ENCODE results near the gene COL19A1.

Gene COL19A1

DNA sequence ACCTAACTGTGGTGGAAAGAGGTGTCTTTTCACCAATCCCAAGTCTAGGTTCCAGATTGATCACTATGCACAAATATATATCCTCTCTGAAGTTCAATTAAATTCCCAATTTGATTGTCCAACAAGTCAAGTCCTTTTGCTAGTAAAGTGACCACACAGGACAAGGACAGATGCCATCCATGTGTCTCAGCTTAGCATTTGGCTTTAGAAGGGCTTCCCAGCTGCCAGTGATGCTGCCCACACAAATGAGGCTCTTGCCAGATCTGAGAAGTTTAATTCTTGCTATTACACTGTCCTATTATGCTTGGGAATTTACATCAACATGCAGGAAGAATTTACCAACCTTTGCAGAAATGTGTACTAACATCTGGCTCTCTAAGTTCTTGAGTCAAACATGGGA is 328.1 kb downstream of the COL19A1 start:
- Histone ChIP-seq H3K27ac (ENCODE audit: low read depth, low read length) (no peak overlapping the region), H3K36me3 (ENCODE audit: control insufficient read depth in 1 of 2, insufficient read depth in 2 of 2, low read length in 2 of 2) (no peaks in the 10 kb centered on the region), H3K4me1 (ENCODE audit: control insufficient read depth in 1 of 2, insufficient read depth in 2 of 2, low read length in 2 of 2) (no peaks in the 10 kb centered on the region), H3K27me3 (ENCODE audit: control insufficient read depth in 1 of 2, insufficient read depth in 2 of 2, low read length in 2 of 2) (peaks cover 3 to 4% of the 10 kb centered on the region in 2 donors), H3K4me3 (ENCODE audit: low read depth in 1 of 2, low read length in 2 of 2) (no peak overlapping the region), H3K9ac (ENCODE audit: low read depth in 1 of 2, low read length in 2 of 2) (no peak overlapping the region), H3K9me3 (ENCODE audit: control insufficient read depth in 1 of 2, low read length in 2 of 2) (no peaks in the 10 kb centered on the region)

DNA sequence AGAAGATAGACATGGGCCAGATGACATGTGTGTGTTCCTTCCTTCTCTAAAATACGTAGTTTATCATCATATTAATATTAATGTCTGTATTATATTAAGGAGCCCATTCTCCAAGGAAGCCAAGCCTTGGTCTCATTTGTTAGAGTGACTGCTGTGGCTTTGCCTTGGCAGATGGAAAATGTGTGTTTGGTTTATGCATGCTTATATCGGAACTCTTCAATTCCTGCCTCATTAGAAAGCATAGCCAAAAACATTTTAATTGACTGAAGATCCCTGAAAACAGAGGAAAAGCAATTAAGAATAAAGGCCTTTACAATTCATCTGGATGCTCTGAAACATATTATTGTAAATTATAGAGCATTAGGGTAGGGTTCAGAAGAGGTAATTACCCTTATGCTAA is 330.2 kb downstream of the COL19A1 start:
- H3K4me3 ChIP-seq (ENCODE audit: low read depth in 1 of 2, low read length in 2 of 2) = no peak overlapping the region
- peaks cover 3 to 4% of the 10 kb centered on the region in 2 donors for H3K27me3 ChIP-seq (ENCODE audit: control insufficient read depth in 1 of 2, insufficient read depth in 2 of 2, low read length in 2 of 2)
- H3K27ac ChIP-seq (ENCODE audit: low read depth, low read length) = no peak overlapping the region
- H3K9ac ChIP-seq (ENCODE audit: low read depth in 1 of 2, low read length in 2 of 2) = no peak overlapping the region
- no peaks in the 10 kb centered on the region for H3K4me1 ChIP-seq (ENCODE audit: control insufficient read depth in 1 of 2, insufficient read depth in 2 of 2, low read length in 2 of 2)
- no peaks in the 10 kb centered on the region for H3K9me3 ChIP-seq (ENCODE audit: control insufficient read depth in 1 of 2, low read length in 2 of 2)
- H3K36me3 ChIP-seq (ENCODE audit: control insufficient read depth in 1 of 2, insufficient read depth in 2 of 2, low read length in 2 of 2) = no peaks in the 10 kb centered on the region

DNA sequence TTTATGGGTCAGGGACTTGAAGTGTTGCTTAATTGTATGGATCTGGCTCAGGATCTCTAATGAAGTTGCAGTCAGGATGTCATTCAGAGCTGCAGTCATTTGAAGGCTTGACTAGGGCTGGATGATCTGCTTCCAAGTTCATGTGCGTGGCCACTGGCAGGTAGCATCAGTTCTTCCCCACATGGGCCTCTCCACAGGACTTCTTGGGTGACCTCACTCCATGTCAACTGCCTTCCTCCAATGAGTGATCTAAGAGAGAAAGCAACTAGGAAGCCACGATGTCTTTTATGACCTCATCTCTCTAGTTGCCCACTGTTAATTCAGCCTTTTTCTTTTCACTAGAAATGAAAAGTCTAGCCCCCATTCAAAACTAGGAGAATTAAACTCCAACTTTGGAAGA is 332.4 kb downstream of the COL19A1 start:
- Histone ChIP-seq H3K27ac (ENCODE audit: low read depth, low read length) (no peak overlapping the region), H3K4me3 (ENCODE audit: low read depth in 1 of 2, low read length in 2 of 2) (no peak overlapping the region), H3K9ac (ENCODE audit: low read depth in 1 of 2, low read length in 2 of 2) (no peak overlapping the region)

DNA sequence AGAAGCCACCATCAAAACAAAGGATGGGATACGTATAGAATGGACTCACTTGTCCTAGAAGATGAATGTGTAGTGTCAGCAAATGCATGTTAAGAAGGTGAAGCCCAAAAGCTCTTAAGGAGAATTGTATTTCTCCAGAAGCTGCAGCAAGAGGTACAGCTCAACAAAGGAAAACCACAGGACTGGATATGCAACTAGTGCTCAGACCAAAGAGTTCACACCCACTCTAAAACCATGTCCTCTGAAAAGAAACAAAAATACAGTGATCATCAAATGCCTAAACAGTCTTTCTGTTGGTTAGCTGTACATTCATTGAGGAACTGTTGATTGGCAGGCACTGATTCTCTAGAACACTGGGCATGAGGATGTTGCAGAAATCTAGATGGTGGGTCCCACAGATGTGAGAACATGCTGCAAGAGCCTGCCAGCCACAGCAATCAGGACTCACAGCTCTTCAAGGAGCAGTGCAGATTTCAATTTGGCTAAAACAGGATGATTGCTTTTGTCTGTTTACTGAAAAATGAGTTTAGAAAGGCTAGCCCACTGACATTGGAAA is 342.0 kb downstream of the COL19A1 start:
- Histone ChIP-seq H3K27me3 (ENCODE audit: control insufficient read depth in 1 of 2, insufficient read depth in 2 of 2, low read length in 2 of 2) (peaks cover 0 to 18% of the 10 kb centered on the region in 2 donors), H3K36me3 (ENCODE audit: control insufficient read depth in 1 of 2, insufficient read depth in 2 of 2, low read length in 2 of 2) (no peaks in the 10 kb centered on the region), H3K4me3 (ENCODE audit: low read depth in 1 of 2, low read length in 2 of 2) (no peak overlapping the region), H3K27ac (ENCODE audit: low read depth, low read length) (no peak overlapping the region), H3K9me3 (ENCODE audit: control insufficient read depth in 1 of 2, low read length in 2 of 2) (no peaks in the 10 kb centered on the region), H3K9ac (ENCODE audit: low read depth in 1 of 2, low read length in 2 of 2) (no peak overlapping the region), H3K4me1 (ENCODE audit: control insufficient read depth in 1 of 2, insufficient read depth in 2 of 2, low read length in 2 of 2) (peaks cover 0 to 5% of the 10 kb centered on the region in 2 donors)

More for the DNA sequence above, 332.4 kb downstream of the COL19A1 start:
- Histone ChIP-seq H3K4me1 (ENCODE audit: control insufficient read depth in 1 of 2, insufficient read depth in 2 of 2, low read length in 2 of 2) (no peaks in the 10 kb centered on the region), H3K9me3 (ENCODE audit: control insufficient read depth in 1 of 2, low read length in 2 of 2) (no peaks in the 10 kb centered on the region), H3K27me3 (ENCODE audit: control insufficient read depth in 1 of 2, insufficient read depth in 2 of 2, low read length in 2 of 2) (peaks cover 8 to 12% of the 10 kb centered on the region in 2 donors), H3K36me3 (ENCODE audit: control insufficient read depth in 1 of 2, insufficient read depth in 2 of 2, low read length in 2 of 2) (no peaks in the 10 kb centered on the region)

DNA sequence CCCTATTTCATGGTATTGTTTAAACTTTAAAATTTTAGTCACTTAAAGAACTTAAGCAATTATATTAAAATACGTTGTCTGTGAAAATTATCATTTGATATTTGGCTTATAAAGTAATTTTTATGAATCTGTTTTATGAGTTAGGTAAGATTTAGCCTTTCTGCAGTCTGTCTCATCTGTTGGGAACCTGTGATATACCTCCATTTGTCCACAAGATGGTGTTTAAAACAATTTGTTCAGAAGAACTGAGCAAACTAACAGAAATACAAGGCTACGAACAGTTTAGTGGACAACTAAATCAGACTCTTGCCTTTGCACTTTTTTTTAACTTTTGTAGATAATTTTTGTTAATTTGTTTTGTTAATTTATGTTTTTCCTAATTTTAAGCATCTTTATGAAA is 344.1 kb downstream of the COL19A1 start:
- Histone ChIP-seq H3K4me3 (ENCODE audit: low read depth in 1 of 2, low read length in 2 of 2) (no peak overlapping the region), H3K36me3 (ENCODE audit: control insufficient read depth in 1 of 2, insufficient read depth in 2 of 2, low read length in 2 of 2) (no peaks in the 10 kb centered on the region), H3K9ac (ENCODE audit: low read depth in 1 of 2, low read length in 2 of 2) (no peak overlapping the region), H3K27me3 (ENCODE audit: control insufficient read depth in 1 of 2, insufficient read depth in 2 of 2, low read length in 2 of 2) (peaks cover 3 to 23% of the 10 kb centered on the region in 2 donors), H3K4me1 (ENCODE audit: control insufficient read depth in 1 of 2, insufficient read depth in 2 of 2, low read length in 2 of 2) (peaks cover 0 to under 1% of the 10 kb centered on the region in 2 donors), H3K9me3 (ENCODE audit: control insufficient read depth in 1 of 2, low read length in 2 of 2) (no peaks in the 10 kb centered on the region), H3K27ac (ENCODE audit: low read depth, low read length) (no peak overlapping the region)

DNA sequence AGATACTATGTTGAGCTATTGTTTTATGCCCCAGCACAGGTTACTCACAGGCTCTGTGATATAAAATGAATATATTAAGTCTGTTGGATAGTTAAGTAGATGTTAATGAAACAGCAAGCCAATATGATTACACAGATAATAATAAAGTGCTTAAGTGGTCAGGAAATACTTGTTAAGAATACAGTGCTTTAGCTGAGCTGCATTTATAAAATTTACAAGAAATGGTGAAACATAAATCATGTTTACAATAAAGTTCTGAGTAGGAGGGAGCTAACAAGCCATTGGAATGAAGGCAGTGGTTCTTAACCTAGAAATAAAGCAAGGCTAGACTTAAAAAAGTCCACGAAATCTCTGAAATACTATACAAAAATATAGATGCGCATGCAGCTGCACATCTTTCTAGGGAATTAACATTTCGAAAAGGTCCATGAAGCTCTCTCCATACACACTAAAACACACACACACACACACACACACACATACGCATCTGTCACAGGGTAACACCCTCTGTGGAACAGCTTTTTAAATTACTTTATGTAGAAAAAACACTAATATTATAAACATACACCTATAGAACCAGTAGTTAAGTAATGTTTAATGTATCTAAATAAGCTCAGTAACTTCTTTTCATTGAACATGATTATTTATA is 349.2 kb downstream of the COL19A1 start:
- H3K27ac ChIP-seq (ENCODE audit: low read depth, low read length) = no peak overlapping the region
- no peaks in the 10 kb centered on the region for H3K9me3 ChIP-seq (ENCODE audit: control insufficient read depth in 1 of 2, low read length in 2 of 2)
- H3K36me3 ChIP-seq (ENCODE audit: control insufficient read depth in 1 of 2, insufficient read depth in 2 of 2, low read length in 2 of 2) = no peaks in the 10 kb centered on the region
- H3K4me3 ChIP-seq (ENCODE audit: low read depth in 1 of 2, low read length in 2 of 2) = no peak overlapping the region
- no peak overlapping the region for H3K9ac ChIP-seq (ENCODE audit: low read depth in 1 of 2, low read length in 2 of 2)
- H3K4me1 ChIP-seq (ENCODE audit: control insufficient read depth in 1 of 2, insufficient read depth in 2 of 2, low read length in 2 of 2) = peaks cover 0 to 5% of the 10 kb centered on the region in 2 donors
- H3K27me3 ChIP-seq (ENCODE audit: control insufficient read depth in 1 of 2, insufficient read depth in 2 of 2, low read length in 2 of 2) = peaks cover 3 to 19% of the 10 kb centered on the region in 2 donors

DNA sequence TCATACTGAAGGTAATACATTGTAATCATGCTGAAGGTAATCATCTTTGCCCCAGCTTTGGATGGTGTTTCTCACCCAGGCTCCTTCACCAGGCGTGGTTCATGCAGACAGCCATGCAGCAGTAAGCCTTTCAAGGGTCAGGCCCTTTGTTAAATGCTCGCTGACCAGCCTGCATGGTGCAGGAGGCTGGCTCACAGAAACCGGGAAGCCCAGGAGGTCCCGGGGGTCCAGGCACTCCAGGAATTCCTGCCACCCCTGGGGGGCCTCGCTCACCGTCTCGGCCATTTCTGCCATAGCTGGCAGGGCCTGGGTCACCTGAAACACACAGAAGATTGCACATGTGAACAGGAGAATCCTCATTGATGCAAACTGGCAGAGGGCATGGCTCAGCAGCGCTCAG is 350.4 kb downstream of the COL19A1 start:
- peaks cover 4 to 11% of the 10 kb centered on the region in 2 donors for H3K4me1 ChIP-seq (ENCODE audit: control insufficient read depth in 1 of 2, insufficient read depth in 2 of 2, low read length in 2 of 2)
- H3K9me3 ChIP-seq (ENCODE audit: control insufficient read depth in 1 of 2, low read length in 2 of 2) = no peaks in the 10 kb centered on the region
- H3K4me3 ChIP-seq (ENCODE audit: low read depth in 1 of 2, low read length in 2 of 2) = no peak overlapping the region
- H3K36me3 ChIP-seq (ENCODE audit: control insufficient read depth in 1 of 2, insufficient read depth in 2 of 2, low read length in 2 of 2) = no peaks in the 10 kb centered on the region
- peaks cover 3 to 13% of the 10 kb centered on the region in 2 donors for H3K27me3 ChIP-seq (ENCODE audit: control insufficient read depth in 1 of 2, insufficient read depth in 2 of 2, low read length in 2 of 2)
- no peak overlapping the region for H3K9ac ChIP-seq (ENCODE audit: low read depth in 1 of 2, low read length in 2 of 2)
- H3K27ac ChIP-seq (ENCODE audit: low read depth, low read length) = no peak overlapping the region

DNA sequence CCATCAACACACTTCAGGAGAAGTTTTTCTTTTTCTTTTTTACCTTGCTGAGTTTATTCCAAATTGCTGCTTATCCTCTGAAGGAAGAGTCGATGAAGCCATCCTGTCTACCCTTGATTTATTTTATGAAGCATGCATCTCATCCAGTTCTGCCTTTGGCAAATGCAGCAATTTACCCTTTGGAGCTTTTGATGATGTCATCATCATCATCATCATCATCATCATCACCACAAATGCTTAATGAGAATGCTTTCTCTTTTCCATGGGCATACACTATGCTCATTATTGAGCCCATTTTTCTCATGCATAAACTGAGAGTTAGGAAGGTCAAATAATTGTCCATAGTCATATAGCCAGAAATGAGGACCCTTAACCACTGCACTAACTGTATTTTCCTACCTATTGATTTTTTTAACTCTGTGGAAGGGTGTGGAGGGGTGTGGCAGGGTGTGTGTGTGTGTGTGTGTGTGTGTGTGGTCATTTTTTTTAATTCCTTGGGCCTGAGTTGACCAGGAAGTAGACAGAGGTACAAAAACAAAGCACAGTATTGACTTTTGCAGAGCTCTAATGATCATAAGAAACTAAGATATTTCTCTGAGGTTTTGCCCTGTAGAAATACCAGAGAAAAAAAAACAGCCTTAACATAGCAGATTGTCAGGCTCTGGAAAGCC is 353.7 kb downstream of the COL19A1 start:
- no peaks in the 10 kb centered on the region for H3K27me3 ChIP-seq (ENCODE audit: control insufficient read depth in 1 of 2, insufficient read depth in 2 of 2, low read length in 2 of 2)
- peaks cover 4 to 11% of the 10 kb centered on the region in 2 donors for H3K4me1 ChIP-seq (ENCODE audit: control insufficient read depth in 1 of 2, insufficient read depth in 2 of 2, low read length in 2 of 2)
- no peak overlapping the region for H3K9ac ChIP-seq (ENCODE audit: low read depth in 1 of 2, low read length in 2 of 2)

DNA sequence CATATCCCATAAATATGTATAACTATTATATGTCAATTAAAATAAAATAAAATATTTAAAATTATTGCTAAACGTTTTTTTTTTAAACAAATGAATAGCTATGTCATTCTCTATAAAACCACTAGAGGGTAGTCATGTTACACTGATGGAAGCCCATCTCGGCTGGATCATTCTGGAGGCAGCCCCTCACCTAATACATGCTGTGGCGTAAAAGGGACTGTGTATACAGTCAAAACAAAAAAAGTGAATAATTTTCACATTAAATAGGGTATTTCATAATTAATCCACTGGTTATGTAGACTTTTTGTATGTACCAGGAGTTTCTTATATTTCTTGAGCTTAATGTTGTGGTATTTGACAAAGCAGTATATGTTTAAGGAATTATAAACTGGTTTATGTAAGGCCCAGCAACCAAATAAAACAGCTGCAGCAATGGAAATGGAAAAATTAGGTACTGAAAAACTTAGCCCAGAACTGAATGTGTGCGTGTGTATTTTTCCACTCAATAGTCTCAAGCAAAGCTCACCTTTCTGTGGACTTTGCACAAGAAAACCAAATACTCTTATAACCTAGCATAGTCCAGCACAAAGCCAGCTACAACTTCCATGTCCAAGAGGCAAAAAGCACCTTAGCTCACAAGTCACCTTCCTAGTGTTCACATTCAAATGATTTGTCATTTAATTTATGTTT is 354.8 kb downstream of the COL19A1 start:
- Histone ChIP-seq H3K27me3 (ENCODE audit: control insufficient read depth in 1 of 2, insufficient read depth in 2 of 2, low read length in 2 of 2) (no peaks in the 10 kb centered on the region), H3K4me1 (ENCODE audit: control insufficient read depth in 1 of 2, insufficient read depth in 2 of 2, low read length in 2 of 2) (peaks cover 4 to 11% of the 10 kb centered on the region in 2 donors), H3K27ac (ENCODE audit: low read depth, low read length) (no peak overlapping the region), H3K9me3 (ENCODE audit: control insufficient read depth in 1 of 2, low read length in 2 of 2) (no peaks in the 10 kb centered on the region), H3K4me3 (ENCODE audit: low read depth in 1 of 2, low read length in 2 of 2) (no peak overlapping the region), H3K9ac (ENCODE audit: low read depth in 1 of 2, low read length in 2 of 2) (no peak overlapping the region), H3K36me3 (ENCODE audit: control insufficient read depth in 1 of 2, insufficient read depth in 2 of 2, low read length in 2 of 2) (no peaks in the 10 kb centered on the region)

More for the DNA sequence above, 353.7 kb downstream of the COL19A1 start:
- Histone ChIP-seq H3K9me3 (ENCODE audit: control insufficient read depth in 1 of 2, low read length in 2 of 2) (no peaks in the 10 kb centered on the region), H3K27ac (ENCODE audit: low read depth, low read length) (no peak overlapping the region), H3K36me3 (ENCODE audit: control insufficient read depth in 1 of 2, insufficient read depth in 2 of 2, low read length in 2 of 2) (no peaks in the 10 kb centered on the region), H3K4me3 (ENCODE audit: low read depth in 1 of 2, low read length in 2 of 2) (no peak overlapping the region)

Data from duodenal mucosa (tissue), 2 donors.